NCI-H526 (cell line): ENCODE data around the gene CDKN2A.

Source experiments
- DNase-seq, 2 experiments: peaks; one replicate each; lab custom pipeline; 2025; lab: John Stamatoyannopoulos, UW

Gene CDKN2A

GRCh38 chr9:21993893-21994555, at the start of gene CDKN2A:
TSS of gene CDKN2A (minus strand) at chr9:21994392.
- DNase-seq = peak; percentile 89 to 99

DNA sequence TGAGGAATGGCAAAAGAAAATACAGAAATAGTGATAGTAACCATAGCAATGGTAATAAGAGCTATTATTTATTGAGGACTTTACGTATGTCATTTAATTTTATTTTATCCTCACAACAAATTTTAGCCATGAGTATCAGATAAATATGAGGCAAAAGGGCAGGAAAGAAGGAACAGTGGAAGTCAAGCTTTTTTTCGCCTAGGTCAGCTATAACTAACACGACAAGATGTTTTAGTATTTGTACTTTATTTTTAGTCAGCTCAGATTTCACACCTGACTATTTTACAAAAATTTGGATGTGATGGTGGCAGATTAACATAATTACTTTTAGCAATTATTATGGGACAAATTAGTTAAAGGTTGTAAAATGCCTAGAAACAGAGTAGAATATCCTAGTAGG, 49.7 kb upstream of the CDKN2A start:
- DNase-seq = no peak

- peak in 1 of 2 experiments; percentile 26 for DNase-seq
Measured at GRCh38 chr9:22041775-22042174, 47.6 kb upstream of the CDKN2A start.

GRCh38 chr9:22041344-22041743, 47.2 kb upstream of the CDKN2A start:
- no peak for DNase-seq

GRCh38 chr9:22040760-22041159, 46.6 kb upstream of the CDKN2A start:
- DNase-seq = no peak

DNA sequence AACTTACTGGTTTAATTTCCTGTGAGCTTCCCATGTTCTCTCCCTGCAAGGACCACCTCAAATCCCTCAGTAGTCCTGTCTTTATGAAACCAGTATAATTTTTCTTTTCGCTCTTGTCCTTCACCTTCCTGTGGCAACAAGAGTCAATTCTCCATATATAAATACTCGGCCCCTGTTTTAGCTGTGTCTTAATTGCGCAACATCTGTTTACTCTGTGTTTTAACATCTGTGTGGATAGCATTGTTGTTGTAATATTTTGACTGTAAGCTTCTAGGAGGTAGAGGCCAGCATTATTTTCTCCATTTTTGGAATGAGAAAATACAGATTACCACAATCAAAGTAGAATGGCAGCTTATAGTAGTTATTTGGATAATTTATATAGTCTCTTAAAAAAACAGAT, 45.1 kb upstream of the CDKN2A start:
- DNase-seq = no peak

DNA sequence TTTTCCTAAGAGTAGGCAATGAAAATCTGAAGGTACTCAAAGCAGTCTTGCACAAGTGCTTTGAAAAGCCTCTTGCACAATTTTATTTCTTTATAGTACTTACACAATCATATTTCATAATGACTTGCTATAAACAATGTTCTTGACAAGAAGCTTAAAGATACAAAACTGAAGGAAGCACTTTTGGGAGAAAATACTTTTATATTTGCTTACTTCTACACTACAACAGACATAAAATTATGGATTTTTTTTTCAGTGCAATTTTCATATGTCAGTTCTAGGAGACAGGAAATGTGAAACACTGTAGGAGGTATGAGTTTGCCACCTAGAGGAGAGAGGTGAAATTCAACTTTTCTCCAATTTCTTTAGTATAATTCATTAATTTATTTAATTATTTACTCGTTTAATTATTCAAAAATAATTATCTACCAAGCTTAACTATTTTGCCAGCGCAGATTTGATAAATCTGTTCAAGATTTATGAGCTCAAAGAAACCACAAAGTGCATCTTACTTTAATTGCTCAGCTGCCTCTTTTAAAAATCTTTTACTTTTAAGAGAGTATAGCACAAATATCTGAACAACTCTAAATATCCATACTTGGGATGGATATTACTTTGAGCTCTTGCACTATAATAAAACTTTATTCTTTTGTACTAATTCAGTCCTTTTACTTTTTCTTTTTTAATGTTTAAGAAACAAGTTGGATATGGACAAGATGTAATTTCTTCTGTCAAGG, 43.9 kb upstream of the CDKN2A start:
- peak in 1 of 2 experiments; percentile 32 for DNase-seq

DNA sequence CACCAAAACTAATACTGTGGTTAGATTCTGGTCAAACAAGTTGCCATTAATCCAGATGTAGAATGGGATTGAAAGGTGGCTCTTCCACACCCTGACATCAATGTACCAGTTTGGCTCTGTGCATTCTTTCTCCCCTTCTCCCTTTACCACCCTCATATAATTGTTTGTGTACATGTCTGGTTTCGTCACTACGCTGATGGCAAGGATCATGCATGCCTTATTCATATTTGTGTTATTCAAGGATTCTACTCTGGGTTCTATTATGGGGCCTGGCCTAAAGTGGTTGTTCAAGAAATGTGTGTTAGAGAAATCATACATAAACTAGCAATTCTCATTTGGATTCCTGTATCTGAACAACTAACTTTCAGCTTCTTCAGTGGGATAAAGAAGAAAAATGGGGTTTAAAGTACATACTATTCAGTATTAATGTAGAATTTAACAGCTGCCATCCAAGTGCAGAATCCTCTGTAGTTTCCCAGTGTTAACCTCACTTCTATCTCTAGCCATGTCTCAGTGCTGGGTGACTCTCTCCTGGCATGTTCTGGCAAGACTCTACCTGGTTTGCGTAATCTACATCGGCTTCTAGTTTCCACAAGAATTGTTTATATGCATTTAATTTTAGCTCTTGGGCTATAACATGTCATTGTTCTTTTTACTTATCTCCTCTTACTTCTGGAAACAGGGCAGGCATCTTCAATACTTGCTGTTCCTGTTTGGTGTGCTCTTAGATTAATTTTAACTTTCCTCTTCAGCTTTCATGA, 42.9 kb upstream of the CDKN2A start:
- DNase-seq = no peak

GRCh38 chr9:22035591-22036011, 41.4 kb upstream of the CDKN2A start:
- DNase-seq = no peak

- no peak for DNase-seq
Measured at GRCh38 chr9:22033012-22033630, 38.9 kb upstream of the CDKN2A start.

DNA sequence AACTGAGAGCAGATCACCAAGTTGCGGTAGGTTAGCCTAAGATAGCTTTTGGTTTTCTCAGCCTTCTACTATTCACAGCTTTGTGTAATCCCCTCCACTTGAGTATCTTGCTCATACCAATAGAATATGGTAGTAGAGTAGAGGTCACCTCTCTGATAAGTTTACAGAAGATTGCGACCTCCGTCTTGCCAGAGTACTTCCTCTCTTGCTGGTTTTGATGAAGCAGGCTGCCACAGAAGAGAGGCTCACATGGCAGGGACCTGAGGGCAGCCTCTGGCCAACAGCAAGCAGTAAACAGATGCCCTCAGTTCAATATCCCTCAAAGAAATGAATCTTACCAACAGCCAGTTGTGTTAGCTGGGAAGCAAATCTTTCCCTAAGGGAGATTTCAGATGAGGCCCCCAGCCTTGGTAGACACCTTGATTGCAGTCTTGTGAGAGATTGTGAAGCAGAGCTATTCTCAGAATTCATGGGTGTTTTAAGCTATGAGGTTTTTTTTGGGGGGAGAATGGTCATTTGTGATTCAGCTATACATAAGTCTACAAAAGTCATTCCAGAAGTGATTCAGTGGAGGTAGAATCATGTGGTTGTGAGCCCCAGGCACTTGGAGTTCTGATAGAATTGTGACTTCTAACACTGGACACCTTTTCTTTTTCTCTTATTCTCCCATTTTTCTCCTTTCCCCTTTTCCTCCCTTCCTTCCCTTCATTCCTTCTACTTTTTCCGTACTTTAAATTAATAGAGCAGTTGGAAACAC, 37.6 kb upstream of the CDKN2A start:
- DNase-seq = no peak

- no peak for DNase-seq
Measured at GRCh38 chr9:22030101-22030598, 36.0 kb upstream of the CDKN2A start.

GRCh38 chr9:22029231-22029630, 35.0 kb upstream of the CDKN2A start:
- no peak for DNase-seq

- no peak for DNase-seq
Measured at GRCh38 chr9:22028394-22028793, 34.2 kb upstream of the CDKN2A start.

DNA sequence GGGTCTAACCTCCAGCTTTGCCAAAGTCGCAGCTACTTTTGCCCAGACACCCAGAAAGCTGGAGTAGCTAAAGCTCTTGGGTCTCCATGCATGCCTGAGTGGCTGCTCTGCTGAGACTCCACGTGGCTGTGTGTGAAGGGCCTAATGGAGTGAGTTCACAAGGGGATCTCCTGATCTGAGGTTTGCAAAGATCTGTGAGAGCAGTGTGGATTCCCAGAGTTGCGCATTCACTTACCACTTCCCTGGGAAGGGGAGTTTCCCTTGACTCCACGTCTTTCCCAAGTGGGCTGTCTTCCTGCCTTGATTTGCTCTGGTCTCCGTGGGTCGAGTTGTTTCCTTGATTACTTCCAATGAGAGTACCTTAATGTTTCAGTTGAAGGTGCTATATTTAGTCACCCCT, 32.5 kb upstream of the CDKN2A start:
- DNase-seq = no peak

GRCh38 chr9:22022396-22022795, 28.2 kb upstream of the CDKN2A start:
- no peak for DNase-seq

GRCh38 chr9:22010866-22011625, 16.9 kb upstream of the CDKN2A start:
- DNase-seq = no peak

DNA sequence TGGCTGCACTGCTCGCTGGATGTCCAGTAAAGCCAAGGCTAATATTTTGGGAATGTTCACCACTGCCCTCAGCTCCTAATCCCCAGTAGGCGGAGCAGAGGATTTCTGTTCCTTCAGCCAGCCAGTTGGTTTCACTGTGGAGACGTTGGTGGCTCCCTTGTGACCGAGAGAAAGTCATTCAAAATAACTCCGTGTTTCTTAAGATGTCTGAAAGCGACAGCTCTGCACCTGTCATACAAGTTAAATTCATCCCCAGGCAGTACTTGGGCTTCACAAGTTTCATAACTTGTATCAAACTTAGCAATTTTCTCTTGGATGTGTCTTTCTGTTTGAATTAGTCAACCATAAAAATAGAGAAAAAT, 15.3 kb upstream of the CDKN2A start:
- DNase-seq = no peak

DNA sequence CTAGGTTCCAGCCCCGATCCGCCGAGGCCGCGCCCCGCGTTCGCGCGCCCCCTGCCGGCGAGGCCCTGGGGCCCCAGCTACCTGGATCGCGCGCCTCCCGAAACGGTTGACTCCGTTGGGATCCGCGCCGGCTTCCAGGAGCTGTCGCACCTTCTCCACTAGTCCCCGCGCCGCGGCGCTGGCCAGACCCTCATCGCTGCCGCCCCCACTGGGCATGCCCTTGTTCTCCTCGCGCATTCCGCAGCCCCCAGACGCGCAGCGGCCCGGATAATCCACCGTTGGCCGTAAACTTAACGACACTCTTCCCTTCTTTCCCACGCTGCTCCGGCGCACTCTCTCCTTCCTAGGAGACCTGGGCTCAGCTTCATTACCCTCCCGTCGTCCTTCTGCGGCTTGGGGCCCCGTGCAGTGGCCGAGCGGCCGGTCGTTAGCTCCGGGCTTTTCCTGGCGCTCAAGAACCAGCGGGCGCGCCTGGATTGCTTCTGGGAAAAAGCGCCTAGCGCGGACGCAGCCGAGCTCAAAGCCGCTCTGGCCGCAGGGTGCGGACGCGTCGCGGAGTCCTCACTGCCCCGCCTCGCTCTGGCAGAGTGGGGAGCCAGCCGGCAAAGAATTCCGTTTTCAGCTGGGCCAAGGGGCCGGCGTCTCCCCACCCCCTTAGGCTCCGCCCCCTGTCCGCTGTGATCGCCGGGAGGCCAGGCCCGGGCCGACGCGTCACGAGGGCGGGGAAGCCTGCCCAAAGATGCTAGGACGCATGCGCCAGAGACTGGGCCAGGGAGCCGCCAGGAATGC, 14.7 kb upstream of the CDKN2A start, which contains the start of gene CDKN2B:
Gene CDKN2B, minus strand, starts transcription at position 589 of the 789 bp plus-strand sequence. Its CDS starts 352 bp downstream, at position 237.
- peak; percentile 94 to 99 for DNase-seq

DNA sequence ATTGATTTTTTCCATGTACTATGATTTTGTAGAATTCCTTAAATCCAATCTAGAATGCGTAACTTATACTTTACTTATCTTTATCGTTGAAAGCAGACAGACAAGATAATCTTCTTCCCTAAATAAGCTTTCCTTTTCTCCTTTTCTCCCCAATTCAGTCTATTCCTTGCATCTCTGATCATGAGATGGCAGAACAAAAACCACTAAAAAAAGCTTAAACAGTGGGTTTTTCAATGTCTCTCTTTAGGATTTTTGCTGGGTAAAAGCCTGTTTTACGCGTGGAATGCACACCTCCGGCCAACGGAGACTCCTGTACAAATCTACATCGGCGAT, 14.2 kb upstream of the CDKN2A start:
- no peak for DNase-seq
